WTC11 (cell line): ENCODE measurements around the gene SH3RF2. TPM values are rescaled to one million over a fixed set of nuclear protein-coding genes. Genes with fewer than 3 reads are reported as not detected.

ENCODE experiments used
- ATAC-seq: fragments of 200-7000 bp; cut with Tn5 transposase; 2 replicates; pipeline ENCODE4 v1.10.0; 2021; ENCODE audit warnings: mild to moderate bottlenecking, moderate library complexity
- CTCF ChIA-PET: fragments of 300-600 bp; sonication (Branson Sonifier 250); formaldehyde crosslinking; loops from one replicate; lab custom pipeline; 2021; ENCODE audit warnings: antibody characterized with exemption; lab: Charles Lee
- POLR2A ChIA-PET: fragments of 350-600 bp; sonication (Branson Sonifier 250); formaldehyde crosslinking; loops from one replicate; lab custom pipeline; 2021; ENCODE audit warnings: antibody characterized with exemption; lab: Charles Lee
- DNase-seq: peaks from one replicate; pipeline ENCODE4 v3.0.0; 2021; ENCODE audit warnings: low spot score
- H3K27ac Mint-ChIP-seq: 2 replicates; pipeline ENCODE4 v1.8.0; 2021; ENCODE audit warnings: mixed read lengths
- H3K27me3 Mint-ChIP-seq: 2 replicates; pipeline ENCODE4 v1.8.0; 2021; ENCODE audit warnings: low read depth, mild to moderate bottlenecking, moderate library complexity, mixed read lengths
- H3K36me3 Mint-ChIP-seq: 2 replicates; pipeline ENCODE4 v1.8.0; 2021; ENCODE audit warnings: mixed read lengths
- H3K4me1 Mint-ChIP-seq: 2 replicates; pipeline ENCODE4 v1.8.0; 2022; ENCODE audit warnings: mixed read lengths
- H3K4me3 Mint-ChIP-seq: 2 replicates; pipeline ENCODE4 v1.8.0; 2021; ENCODE audit warnings: mild to moderate bottlenecking, moderate library complexity, mixed read lengths
- H3K9me3 Mint-ChIP-seq: 2 replicates; pipeline ENCODE4 v1.8.0; 2021; ENCODE audit warnings: mixed read lengths
- EMX1 ChIP-seq: fragments of 250-450 bp; sonication (Bioruptor Pico); IDR thresholded peaks from 2 replicates; pipeline ENCODE4 v1.8.0; 2021; ENCODE audit warnings: mild to moderate bottlenecking
- FOXK1 ChIP-seq: sonication (generic); formaldehyde crosslinking; IDR thresholded peaks from 2 replicates; pipeline ENCODE4 v1.8.0; 2022; ENCODE audit warnings: mild to moderate bottlenecking, moderate library complexity, missing genetic modification reagents
- GTF2I ChIP-seq: fragments of 250-450 bp; sonication (Bioruptor Pico); conservative IDR thresholded peaks from 2 replicates; pipeline ENCODE4 v1.4.0; 2021; ENCODE audit warnings: mild to moderate bottlenecking
- JUN ChIP-seq: sonication (generic); formaldehyde crosslinking; IDR thresholded peaks from 2 replicates; pipeline ENCODE4 v1.8.0; 2023; ENCODE audit warnings: mild to moderate bottlenecking, missing genetic modification reagents
- MYBL2 ChIP-seq: sonication (generic); formaldehyde crosslinking; IDR thresholded peaks from 2 replicates; pipeline ENCODE4 v1.8.1; 2023; ENCODE audit warnings: mild to moderate bottlenecking, moderate library complexity, missing genetic modification reagents
- NR1H2 ChIP-seq: sonication (generic); formaldehyde crosslinking; IDR thresholded peaks from 2 replicates; pipeline ENCODE4 v1.9.0; 2021; ENCODE audit warnings: mild to moderate bottlenecking, moderate library complexity, missing genetic modification reagents
- NR3C1 ChIP-seq: sonication (generic); formaldehyde crosslinking; conservative IDR thresholded peaks from 2 replicates; pipeline ENCODE4 v1.8.1; 2023; ENCODE audit warnings: low read depth, mild to moderate bottlenecking, missing genetic modification reagents
- SMAD3 ChIP-seq: sonication (generic); formaldehyde crosslinking; IDR thresholded peaks from 2 replicates; pipeline ENCODE4 v1.8.0; 2022; ENCODE audit warnings: missing genetic modification reagents, mild to moderate bottlenecking, borderline replicate concordance
- SOX15 ChIP-seq: fragments of 250-450 bp; sonication (Bioruptor Pico); IDR thresholded peaks from 2 replicates; pipeline ENCODE4 v1.9.0; 2021; ENCODE audit warnings: mild to moderate bottlenecking
- TEAD1 ChIP-seq: sonication (generic); formaldehyde crosslinking; IDR thresholded peaks from 2 replicates; pipeline ENCODE4 v1.8.0; 2022; ENCODE audit warnings: mild to moderate bottlenecking, missing genetic modification reagents
- ZBTB21 ChIP-seq: sonication (generic); formaldehyde crosslinking; IDR thresholded peaks from 2 replicates; pipeline ENCODE4 v1.8.1; 2023; ENCODE audit warnings: mild to moderate bottlenecking, missing genetic modification reagents, borderline replicate concordance
- ZNF121 ChIP-seq: sonication (generic); formaldehyde crosslinking; IDR thresholded peaks from 2 replicates; pipeline ENCODE4 v1.8.0; 2023; ENCODE audit warnings: missing genetic modification reagents
- ZNF232 ChIP-seq: sonication (generic); formaldehyde crosslinking; IDR thresholded peaks from 2 replicates; pipeline ENCODE4 v1.8.0; 2022; ENCODE audit warnings: mild to moderate bottlenecking, missing genetic modification reagents
- ZNF263 ChIP-seq: sonication (generic); formaldehyde crosslinking; IDR thresholded peaks from 2 replicates; pipeline ENCODE4 v1.8.1; 2022; ENCODE audit warnings: low read depth, mild to moderate bottlenecking, moderate library complexity, missing genetic modification reagents
- ZNF396 ChIP-seq: fragments of 250-450 bp; sonication (Bioruptor Pico); IDR thresholded peaks from 2 replicates; pipeline ENCODE4 v1.8.0; 2021; ENCODE audit warnings: mild to moderate bottlenecking, moderate library complexity, borderline replicate concordance
- total RNA-seq: library from RNA; stranded (reverse); gene quantifications from 3 replicates; pipeline ENCODE4 v1.2.3, GENCODE V29; 2021
- TF ChIP-seq, protein P1 (sequence below): fragments of 250-450 bp; sonication (Bioruptor Pico); IDR thresholded peaks from 2 replicates; pipeline ENCODE4 v1.9.0; 2021; ENCODE audit warnings: mild to moderate bottlenecking, borderline replicate concordance
- TF ChIP-seq, protein P2 (sequence below): sonication (generic); formaldehyde crosslinking; IDR thresholded peaks from 2 replicates; pipeline ENCODE4 v1.8.1; 2023; ENCODE audit warnings: mild to moderate bottlenecking, missing genetic modification reagents, borderline replicate concordance
- TF ChIP-seq, protein P3 (sequence below): sonication (generic); formaldehyde crosslinking; IDR thresholded peaks from 2 replicates; pipeline ENCODE4 v1.8.1; 2022; ENCODE audit warnings: low read depth, missing genetic modification reagents, borderline replicate concordance
- TF ChIP-seq, protein P4 (sequence below): sonication (generic); formaldehyde crosslinking; IDR thresholded peaks from 2 replicates; pipeline ENCODE4 v1.8.1; 2023; ENCODE audit warnings: mild to moderate bottlenecking, missing genetic modification reagents
- TF ChIP-seq, protein P5 (sequence below): sonication (generic); formaldehyde crosslinking; IDR thresholded peaks from 2 replicates; pipeline ENCODE4 v1.8.1; 2023; ENCODE audit warnings: mild to moderate bottlenecking, missing genetic modification reagents, moderate library complexity

SH3RF2 gene
- total RNA-seq, 1 experiment from 2014 or later: 0.83 TPM

DNA sequence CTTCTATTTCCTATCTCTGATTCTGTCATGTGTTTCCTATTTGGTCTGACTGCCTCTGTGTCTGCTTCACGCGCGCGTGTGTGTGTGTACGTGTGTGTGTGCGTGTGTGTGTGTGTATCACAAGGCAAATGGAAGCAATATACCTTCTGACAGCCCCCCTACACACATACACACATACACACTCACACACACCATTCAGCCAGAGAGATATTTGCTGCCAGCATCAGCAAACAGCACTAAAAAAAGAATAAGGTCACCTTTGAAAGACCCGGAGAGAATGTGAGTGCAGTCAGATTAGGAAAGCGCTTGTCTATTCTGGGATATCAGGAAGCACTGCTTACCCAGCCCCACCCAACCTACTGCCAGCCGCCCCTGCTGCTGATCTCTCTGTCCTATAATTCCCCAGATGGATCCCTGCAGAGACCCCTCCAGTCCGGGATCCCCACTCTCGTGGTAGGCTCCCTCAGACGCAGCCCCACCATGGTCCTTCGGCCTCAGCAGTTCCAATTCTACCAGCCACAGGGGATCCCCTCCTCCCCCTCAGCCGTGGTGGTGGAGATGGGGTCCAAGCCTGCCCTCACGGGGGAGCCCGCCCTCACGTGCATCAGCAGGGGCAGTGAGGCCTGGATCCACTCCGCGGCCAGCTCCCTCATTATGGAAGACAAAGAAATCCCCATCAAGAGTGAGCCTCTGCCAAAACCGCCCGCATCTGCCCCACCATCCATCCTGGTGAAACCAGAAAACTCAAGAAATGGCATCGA, 123.3 kb downstream of the SH3RF2 start:
- Mint-ChIP-seq H3K27ac (no peak overlapping the region), H3K4me3 (no peak overlapping the region)
- POLR2A ChIA-PET: interaction anchor here (0.5 to 0.6 kb wide), 2 partner anchors 74 to 148 kb away, joined by 3 to 4 read pairs; no protein-coding TSS in a partner anchor

DNA sequence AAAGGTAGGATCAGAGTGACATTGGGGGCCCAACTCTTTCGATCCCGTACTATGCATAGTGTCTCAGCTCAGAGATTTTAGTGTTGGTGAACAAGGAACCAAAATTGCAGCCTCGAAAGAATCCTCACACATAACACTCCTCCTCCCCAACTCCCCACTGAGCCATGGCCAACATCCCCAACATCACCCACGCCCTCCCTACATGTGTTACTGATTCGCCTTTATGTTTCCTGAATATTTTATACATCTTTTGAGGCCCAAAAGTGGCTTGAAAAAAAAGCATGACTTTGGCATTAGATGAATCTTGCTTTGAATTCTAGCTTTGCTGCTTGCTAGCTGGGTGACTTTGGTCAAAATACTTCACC, 123.8 kb downstream of the SH3RF2 start:
- H3K27me3 Mint-ChIP-seq: no peaks in the 10 kb centered on the region; the same call in none of the 2 replicates
- POLR2A ChIA-PET: interaction anchor here (0.6 kb wide), 1 partner anchor 147 kb away, joined by 4 read pairs; no protein-coding TSS in a partner anchor
- no peaks in the 10 kb centered on the region for H3K36me3 Mint-ChIP-seq
- H3K27ac Mint-ChIP-seq: no peak overlapping the region
- ATAC-seq (no peak), DNase-seq (no peak)
- CTCF ChIA-PET: no interaction called here
- no peaks in the 10 kb centered on the region for H3K4me1 Mint-ChIP-seq
- H3K9me3 Mint-ChIP-seq: no peaks in the 10 kb centered on the region
- no peak overlapping the region for H3K4me3 Mint-ChIP-seq
- TF ChIP-seq, protein P1, sequence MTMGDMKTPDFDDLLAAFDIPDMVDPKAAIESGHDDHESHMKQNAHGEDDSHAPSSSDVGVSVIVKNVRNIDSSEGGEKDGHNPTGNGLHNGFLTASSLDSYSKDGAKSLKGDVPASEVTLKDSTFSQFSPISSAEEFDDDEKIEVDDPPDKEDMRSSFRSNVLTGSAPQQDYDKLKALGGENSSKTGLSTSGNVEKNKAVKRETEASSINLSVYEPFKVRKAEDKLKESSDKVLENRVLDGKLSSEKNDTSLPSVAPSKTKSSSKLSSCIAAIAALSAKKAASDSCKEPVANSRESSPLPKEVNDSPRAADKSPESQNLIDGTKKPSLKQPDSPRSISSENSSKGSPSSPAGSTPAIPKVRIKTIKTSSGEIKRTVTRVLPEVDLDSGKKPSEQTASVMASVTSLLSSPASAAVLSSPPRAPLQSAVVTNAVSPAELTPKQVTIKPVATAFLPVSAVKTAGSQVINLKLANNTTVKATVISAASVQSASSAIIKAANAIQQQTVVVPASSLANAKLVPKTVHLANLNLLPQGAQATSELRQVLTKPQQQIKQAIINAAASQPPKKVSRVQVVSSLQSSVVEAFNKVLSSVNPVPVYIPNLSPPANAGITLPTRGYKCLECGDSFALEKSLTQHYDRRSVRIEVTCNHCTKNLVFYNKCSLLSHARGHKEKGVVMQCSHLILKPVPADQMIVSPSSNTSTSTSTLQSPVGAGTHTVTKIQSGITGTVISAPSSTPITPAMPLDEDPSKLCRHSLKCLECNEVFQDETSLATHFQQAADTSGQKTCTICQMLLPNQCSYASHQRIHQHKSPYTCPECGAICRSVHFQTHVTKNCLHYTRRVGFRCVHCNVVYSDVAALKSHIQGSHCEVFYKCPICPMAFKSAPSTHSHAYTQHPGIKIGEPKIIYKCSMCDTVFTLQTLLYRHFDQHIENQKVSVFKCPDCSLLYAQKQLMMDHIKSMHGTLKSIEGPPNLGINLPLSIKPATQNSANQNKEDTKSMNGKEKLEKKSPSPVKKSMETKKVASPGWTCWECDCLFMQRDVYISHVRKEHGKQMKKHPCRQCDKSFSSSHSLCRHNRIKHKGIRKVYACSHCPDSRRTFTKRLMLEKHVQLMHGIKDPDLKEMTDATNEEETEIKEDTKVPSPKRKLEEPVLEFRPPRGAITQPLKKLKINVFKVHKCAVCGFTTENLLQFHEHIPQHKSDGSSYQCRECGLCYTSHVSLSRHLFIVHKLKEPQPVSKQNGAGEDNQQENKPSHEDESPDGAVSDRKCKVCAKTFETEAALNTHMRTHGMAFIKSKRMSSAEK (CRISPR knock-in tag): no peak
- TF ChIP-seq, protein P2, sequence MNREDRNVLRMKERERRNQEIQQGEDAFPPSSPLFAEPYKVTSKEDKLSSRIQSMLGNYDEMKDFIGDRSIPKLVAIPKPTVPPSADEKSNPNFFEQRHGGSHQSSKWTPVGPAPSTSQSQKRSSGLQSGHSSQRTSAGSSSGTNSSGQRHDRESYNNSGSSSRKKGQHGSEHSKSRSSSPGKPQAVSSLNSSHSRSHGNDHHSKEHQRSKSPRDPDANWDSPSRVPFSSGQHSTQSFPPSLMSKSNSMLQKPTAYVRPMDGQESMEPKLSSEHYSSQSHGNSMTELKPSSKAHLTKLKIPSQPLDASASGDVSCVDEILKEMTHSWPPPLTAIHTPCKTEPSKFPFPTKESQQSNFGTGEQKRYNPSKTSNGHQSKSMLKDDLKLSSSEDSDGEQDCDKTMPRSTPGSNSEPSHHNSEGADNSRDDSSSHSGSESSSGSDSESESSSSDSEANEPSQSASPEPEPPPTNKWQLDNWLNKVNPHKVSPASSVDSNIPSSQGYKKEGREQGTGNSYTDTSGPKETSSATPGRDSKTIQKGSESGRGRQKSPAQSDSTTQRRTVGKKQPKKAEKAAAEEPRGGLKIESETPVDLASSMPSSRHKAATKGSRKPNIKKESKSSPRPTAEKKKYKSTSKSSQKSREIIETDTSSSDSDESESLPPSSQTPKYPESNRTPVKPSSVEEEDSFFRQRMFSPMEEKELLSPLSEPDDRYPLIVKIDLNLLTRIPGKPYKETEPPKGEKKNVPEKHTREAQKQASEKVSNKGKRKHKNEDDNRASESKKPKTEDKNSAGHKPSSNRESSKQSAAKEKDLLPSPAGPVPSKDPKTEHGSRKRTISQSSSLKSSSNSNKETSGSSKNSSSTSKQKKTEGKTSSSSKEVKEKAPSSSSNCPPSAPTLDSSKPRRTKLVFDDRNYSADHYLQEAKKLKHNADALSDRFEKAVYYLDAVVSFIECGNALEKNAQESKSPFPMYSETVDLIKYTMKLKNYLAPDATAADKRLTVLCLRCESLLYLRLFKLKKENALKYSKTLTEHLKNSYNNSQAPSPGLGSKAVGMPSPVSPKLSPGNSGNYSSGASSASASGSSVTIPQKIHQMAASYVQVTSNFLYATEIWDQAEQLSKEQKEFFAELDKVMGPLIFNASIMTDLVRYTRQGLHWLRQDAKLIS (CRISPR knock-in tag): no peak
- TF ChIP-seq, protein P3, sequence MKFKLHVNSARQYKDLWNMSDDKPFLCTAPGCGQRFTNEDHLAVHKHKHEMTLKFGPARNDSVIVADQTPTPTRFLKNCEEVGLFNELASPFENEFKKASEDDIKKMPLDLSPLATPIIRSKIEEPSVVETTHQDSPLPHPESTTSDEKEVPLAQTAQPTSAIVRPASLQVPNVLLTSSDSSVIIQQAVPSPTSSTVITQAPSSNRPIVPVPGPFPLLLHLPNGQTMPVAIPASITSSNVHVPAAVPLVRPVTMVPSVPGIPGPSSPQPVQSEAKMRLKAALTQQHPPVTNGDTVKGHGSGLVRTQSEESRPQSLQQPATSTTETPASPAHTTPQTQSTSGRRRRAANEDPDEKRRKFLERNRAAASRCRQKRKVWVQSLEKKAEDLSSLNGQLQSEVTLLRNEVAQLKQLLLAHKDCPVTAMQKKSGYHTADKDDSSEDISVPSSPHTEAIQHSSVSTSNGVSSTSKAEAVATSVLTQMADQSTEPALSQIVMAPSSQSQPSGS (CRISPR knock-in tag): no peak
- TF ChIP-seq NR3C1 (CRISPR knock-in tag) (no peak), ZNF121 (no peak), NR1H2 (CRISPR knock-in tag) (no peak)

More for the DNA sequence above, 123.3 kb downstream of the SH3RF2 start:
- Mint-ChIP-seq H3K27me3 (no peaks in the 10 kb centered on the region; the same call in none of the 2 replicates), H3K36me3 (no peaks in the 10 kb centered on the region), H3K4me1 (no peaks in the 10 kb centered on the region), H3K9me3 (no peaks in the 10 kb centered on the region)
- TF ChIP-seq ZBTB21 (CRISPR knock-in tag): no peak
- no peak for TF ChIP-seq ZNF121
- no peak for TF ChIP-seq EMX1 (CRISPR knock-in tag)
- no peak for TF ChIP-seq ZNF263 (CRISPR knock-in tag)
- TF ChIP-seq JUN (CRISPR knock-in tag): no peak
- TF ChIP-seq, protein P2 (CRISPR knock-in tag): no peak
- TF ChIP-seq, protein P4, sequence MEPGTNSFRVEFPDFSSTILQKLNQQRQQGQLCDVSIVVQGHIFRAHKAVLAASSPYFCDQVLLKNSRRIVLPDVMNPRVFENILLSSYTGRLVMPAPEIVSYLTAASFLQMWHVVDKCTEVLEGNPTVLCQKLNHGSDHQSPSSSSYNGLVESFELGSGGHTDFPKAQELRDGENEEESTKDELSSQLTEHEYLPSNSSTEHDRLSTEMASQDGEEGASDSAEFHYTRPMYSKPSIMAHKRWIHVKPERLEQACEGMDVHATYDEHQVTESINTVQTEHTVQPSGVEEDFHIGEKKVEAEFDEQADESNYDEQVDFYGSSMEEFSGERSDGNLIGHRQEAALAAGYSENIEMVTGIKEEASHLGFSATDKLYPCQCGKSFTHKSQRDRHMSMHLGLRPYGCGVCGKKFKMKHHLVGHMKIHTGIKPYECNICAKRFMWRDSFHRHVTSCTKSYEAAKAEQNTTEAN (CRISPR knock-in tag): no peak
- no peak for TF ChIP-seq GTF2I
- TF ChIP-seq, protein P5, sequence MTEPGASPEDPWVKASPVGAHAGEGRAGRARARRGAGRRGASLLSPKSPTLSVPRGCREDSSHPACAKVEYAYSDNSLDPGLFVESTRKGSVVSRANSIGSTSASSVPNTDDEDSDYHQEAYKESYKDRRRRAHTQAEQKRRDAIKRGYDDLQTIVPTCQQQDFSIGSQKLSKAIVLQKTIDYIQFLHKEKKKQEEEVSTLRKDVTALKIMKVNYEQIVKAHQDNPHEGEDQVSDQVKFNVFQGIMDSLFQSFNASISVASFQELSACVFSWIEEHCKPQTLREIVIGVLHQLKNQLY (CRISPR knock-in tag): no peak
- no peak for TF ChIP-seq TEAD1 (CRISPR knock-in tag)
- TF ChIP-seq SOX15 (CRISPR knock-in tag): no peak
- no peak for TF ChIP-seq MYBL2 (CRISPR knock-in tag)
- TF ChIP-seq SMAD3 (CRISPR knock-in tag): no peak
- no peak for TF ChIP-seq FOXK1 (CRISPR knock-in tag)
- TF ChIP-seq ZNF396 (CRISPR knock-in tag): no peak
- TF ChIP-seq ZNF232: no peak
- DNase-seq (no peak), ATAC-seq (no peak)
- CTCF ChIA-PET: interaction anchor here (0.6 kb wide), 2 partner anchors 205 to 207 kb away, joined by 3 to 4 read pairs; no protein-coding TSS in a partner anchor
